Liver (tissue), 9 donors: ENCODE measurements around the gene ATXN1. TPM values are rescaled to one million over a fixed set of nuclear protein-coding genes. Genes with fewer than 3 reads are reported as not detected.

Experiments
- DNase-seq: peaks from one replicate; pipeline ENCODE4 v3.0.0-alpha.2; 2017; ENCODE audit warnings: low spot score
- H3K27ac ChIP-seq, 2 donors: one replicate each; pipeline ENCODE4 v1.7.0; 2013; ENCODE audit warnings: inconsistent platforms in 2 of 2, low read length in 2 of 2, control low read depth in 1 of 2, low read depth in 1 of 2, mild to moderate bottlenecking in 1 of 2
- H3K27me3 ChIP-seq, 4 donors: one replicate each; pipeline versions ENCODE4 v1.6.1 to v1.7.0; 2013; ENCODE audit warnings: low read length in 3 of 4, inconsistent platforms in 1 of 4, mild to moderate bottlenecking in 1 of 4, moderate library complexity in 1 of 4; ENCODE audit not compliant: control insufficient read depth in 4 of 4, insufficient read depth in 4 of 4
- H3K36me3 ChIP-seq, 4 donors: one replicate each; pipeline versions ENCODE4 v1.6.1 to v1.7.0; 2013; ENCODE audit warnings: low read length in 3 of 4, mild to moderate bottlenecking in 3 of 4, low read depth in 1 of 4, moderate library complexity in 1 of 4; ENCODE audit not compliant: control insufficient read depth in 4 of 4, insufficient read depth in 3 of 4
- H3K4me1 ChIP-seq, 4 donors: one replicate each; pipeline versions ENCODE4 v1.6.1 to v1.7.0; 2013; ENCODE audit warnings: low read length in 3 of 4, mild to moderate bottlenecking in 3 of 4, moderate library complexity in 1 of 4; ENCODE audit not compliant: control insufficient read depth in 4 of 4, insufficient read depth in 4 of 4
- H3K4me3 ChIP-seq, 3 donors: one replicate each; pipeline versions ENCODE4 v1.6.1 to v1.7.0; 2013; ENCODE audit warnings: low read length in 3 of 3, control low read depth in 1 of 3, low read depth in 1 of 3, mild to moderate bottlenecking in 1 of 3
- H3K9ac ChIP-seq, 2 donors: one replicate each; pipeline ENCODE4 v1.7.0; 2013; ENCODE audit warnings: low read length in 2 of 2, mild to moderate bottlenecking in 2 of 2, moderate library complexity in 2 of 2, control low read depth in 1 of 2, low read depth in 1 of 2
- H3K9me3 ChIP-seq, 4 donors: one replicate each; pipeline versions ENCODE4 v1.6.1 to v1.7.0; 2013; ENCODE audit warnings: low read length in 3 of 4; ENCODE audit not compliant: control insufficient read depth in 4 of 4
- ATF3 ChIP-seq: IDR thresholded peaks from 2 replicates; pipeline ENCODE4 v1.6.1; 2016; ENCODE audit warnings: antibody characterized with exemption
- EGR1 ChIP-seq, 2 donors: IDR thresholded peaks; 2 replicates each; pipeline ENCODE4 v1.6.1; 2016 to 2018; ENCODE audit warnings: antibody characterized with exemption in 2 of 2, low read depth in 2 of 2
- FOXA1 ChIP-seq: IDR thresholded peaks from 2 replicates; pipeline ENCODE4 v1.6.1; 2016; ENCODE audit warnings: antibody characterized with exemption
- FOXA2 ChIP-seq: IDR thresholded peaks from 2 replicates; pipeline ENCODE4 v1.6.1; 2016; ENCODE audit warnings: antibody characterized with exemption
- GABPA ChIP-seq, 2 donors: IDR thresholded peaks in 1 of 2; conservative IDR thresholded peaks in 1 of 2; 2 replicates each; pipeline ENCODE4 v1.6.1; 2016; ENCODE audit warnings: antibody characterized with exemption in 2 of 2, mild to moderate bottlenecking in 1 of 2, moderate library complexity in 1 of 2
- HNF4G ChIP-seq: IDR thresholded peaks from 2 replicates; pipeline ENCODE4 v1.6.1; 2016; ENCODE audit warnings: antibody characterized with exemption
- JUND ChIP-seq, 2 donors: IDR thresholded peaks; 2 replicates each; pipeline ENCODE4 v1.6.1; 2016; ENCODE audit warnings: antibody characterized with exemption in 2 of 2
- NR2F2 ChIP-seq: IDR thresholded peaks from 2 replicates; pipeline ENCODE4 v1.6.1; 2016; ENCODE audit warnings: antibody characterized with exemption
- RAD21 ChIP-seq, 2 donors: IDR thresholded peaks; 2 replicates each; pipeline ENCODE4 v1.6.1; 2016; ENCODE audit warnings: antibody characterized with exemption in 2 of 2, mild to moderate bottlenecking in 2 of 2
- RXRA ChIP-seq, 2 donors: IDR thresholded peaks; 2 replicates each; pipeline ENCODE4 v1.6.1; 2017 to 2018; ENCODE audit warnings: antibody characterized with exemption in 2 of 2, mild to moderate bottlenecking in 1 of 2
- SP1 ChIP-seq: IDR thresholded peaks from 2 replicates; pipeline ENCODE4 v1.6.1; 2018; ENCODE audit warnings: antibody characterized with exemption, mild to moderate bottlenecking
- TAF1 ChIP-seq: conservative IDR thresholded peaks from 2 replicates; pipeline ENCODE4 v1.6.1; 2016; ENCODE audit warnings: antibody characterized with exemption, mild to moderate bottlenecking
- YY1 ChIP-seq: IDR thresholded peaks from 2 replicates; pipeline ENCODE4 v1.6.1; 2016; ENCODE audit warnings: antibody characterized with exemption, mild to moderate bottlenecking
- ZBTB33 ChIP-seq: IDR thresholded peaks from 2 replicates; pipeline ENCODE4 v1.6.1; 2016; ENCODE audit warnings: antibody characterized with exemption
- WGBS: extraction: QIAGEN DNeasy Blood & Tissue Kit; methylation state at CpG from one replicate; pipeline ENCODE4 v1.1.7; 2013; 5-methylcytosine and 5-hydroxymethylcytosine counted together
- polyA plus RNA-seq, 2 donors: library from polyadenylated mRNA; stranded (reverse) in 1 of 2; unstranded in 1 of 2; fragments of 200-250 nt in 1 of 2; fragments of >200 nt in 1 of 2; fragmentation: Nextera tagmentation in 1 of 2; extraction: Ambion mirVana in 1 of 2; gene quantifications; one replicate each; pipeline versions ENCODE4 v1.2.1 to v1.2.3, GENCODE V29; 2013 to 2015
- total RNA-seq, 2 donors: library from RNA; depleted of rRNA; stranded (reverse); fragments of >200 nt; gene quantifications; one replicate each; pipeline ENCODE4 v1.2.3, GENCODE V29; 2014
- TF ChIP-seq, protein P1 (sequence below): fragments of 150-350 bp; IDR thresholded peaks from 2 replicates; pipeline ENCODE4 v1.5.1; 2017; ENCODE audit warnings: improper control_type of control experiment, low read depth, low read length; ENCODE audit not compliant: missing input control
- TF ChIP-seq, protein P2 (sequence below): IDR thresholded peaks from 2 replicates; pipeline ENCODE4 v1.6.1; 2016; ENCODE audit warnings: antibody characterized with exemption
- TF ChIP-seq, protein P3 (sequence below): IDR thresholded peaks from 2 replicates; pipeline ENCODE4 v1.6.1; 2016; ENCODE audit warnings: antibody characterized with exemption, mild to moderate bottlenecking
- donor health status: healthy.
- donor health status: healthy.
- donor health status: healthy.
- donor health status: healthy.
- donor health status: healthy.

Gene ATXN1
- total and polyA plus RNA-seq, 4 donors: 4.3 to 29.7 (median 8.2) TPM

- no peak overlapping the region for H3K4me3 ChIP-seq
- no peaks in the 10 kb centered on the region for H3K27me3 ChIP-seq
- DNase-seq: no peak
- H3K27ac ChIP-seq: no peak overlapping the region
- peaks cover 2 to 7% (median 5%) of the 10 kb centered on the region in 4 donors for H3K9me3 ChIP-seq
- 90% methylated on average over 6 of the region's 6 CpGs for WGBS
- no peaks in the 10 kb centered on the region for H3K36me3 ChIP-seq
- TF ChIP-seq RAD21 (IDR thresholded peaks at IDR 0.05): no peak
- TF ChIP-seq RXRA (IDR thresholded peaks at IDR 0.05): no peak
- TF ChIP-seq SP1: no peak
- TF ChIP-seq JUND (IDR thresholded peaks at IDR 0.05): no peak
- TF ChIP-seq, protein P1, sequence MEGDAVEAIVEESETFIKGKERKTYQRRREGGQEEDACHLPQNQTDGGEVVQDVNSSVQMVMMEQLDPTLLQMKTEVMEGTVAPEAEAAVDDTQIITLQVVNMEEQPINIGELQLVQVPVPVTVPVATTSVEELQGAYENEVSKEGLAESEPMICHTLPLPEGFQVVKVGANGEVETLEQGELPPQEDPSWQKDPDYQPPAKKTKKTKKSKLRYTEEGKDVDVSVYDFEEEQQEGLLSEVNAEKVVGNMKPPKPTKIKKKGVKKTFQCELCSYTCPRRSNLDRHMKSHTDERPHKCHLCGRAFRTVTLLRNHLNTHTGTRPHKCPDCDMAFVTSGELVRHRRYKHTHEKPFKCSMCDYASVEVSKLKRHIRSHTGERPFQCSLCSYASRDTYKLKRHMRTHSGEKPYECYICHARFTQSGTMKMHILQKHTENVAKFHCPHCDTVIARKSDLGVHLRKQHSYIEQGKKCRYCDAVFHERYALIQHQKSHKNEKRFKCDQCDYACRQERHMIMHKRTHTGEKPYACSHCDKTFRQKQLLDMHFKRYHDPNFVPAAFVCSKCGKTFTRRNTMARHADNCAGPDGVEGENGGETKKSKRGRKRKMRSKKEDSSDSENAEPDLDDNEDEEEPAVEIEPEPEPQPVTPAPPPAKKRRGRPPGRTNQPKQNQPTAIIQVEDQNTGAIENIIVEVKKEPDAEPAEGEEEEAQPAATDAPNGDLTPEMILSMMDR: no peak
- TF ChIP-seq ATF3: no peak
- no peak for TF ChIP-seq EGR1 (IDR thresholded peaks at IDR 0.05; ENCODE audit: low read depth in 2 of 2)
- TF ChIP-seq, protein P2, sequence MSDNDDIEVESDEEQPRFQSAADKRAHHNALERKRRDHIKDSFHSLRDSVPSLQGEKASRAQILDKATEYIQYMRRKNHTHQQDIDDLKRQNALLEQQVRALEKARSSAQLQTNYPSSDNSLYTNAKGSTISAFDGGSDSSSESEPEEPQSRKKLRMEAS: no peak
- no peak for TF ChIP-seq GABPA (IDR thresholded peaks at IDR 0.05 in 1 of 2, conservative IDR thresholded peaks at IDR 0.05 in 1 of 2)
- TF ChIP-seq ZBTB33: no peak
- no peak for TF ChIP-seq NR2F2
- no peak for TF ChIP-seq TAF1
- no peak for TF ChIP-seq HNF4G
- no peak for TF ChIP-seq YY1
- TF ChIP-seq, protein P3, sequence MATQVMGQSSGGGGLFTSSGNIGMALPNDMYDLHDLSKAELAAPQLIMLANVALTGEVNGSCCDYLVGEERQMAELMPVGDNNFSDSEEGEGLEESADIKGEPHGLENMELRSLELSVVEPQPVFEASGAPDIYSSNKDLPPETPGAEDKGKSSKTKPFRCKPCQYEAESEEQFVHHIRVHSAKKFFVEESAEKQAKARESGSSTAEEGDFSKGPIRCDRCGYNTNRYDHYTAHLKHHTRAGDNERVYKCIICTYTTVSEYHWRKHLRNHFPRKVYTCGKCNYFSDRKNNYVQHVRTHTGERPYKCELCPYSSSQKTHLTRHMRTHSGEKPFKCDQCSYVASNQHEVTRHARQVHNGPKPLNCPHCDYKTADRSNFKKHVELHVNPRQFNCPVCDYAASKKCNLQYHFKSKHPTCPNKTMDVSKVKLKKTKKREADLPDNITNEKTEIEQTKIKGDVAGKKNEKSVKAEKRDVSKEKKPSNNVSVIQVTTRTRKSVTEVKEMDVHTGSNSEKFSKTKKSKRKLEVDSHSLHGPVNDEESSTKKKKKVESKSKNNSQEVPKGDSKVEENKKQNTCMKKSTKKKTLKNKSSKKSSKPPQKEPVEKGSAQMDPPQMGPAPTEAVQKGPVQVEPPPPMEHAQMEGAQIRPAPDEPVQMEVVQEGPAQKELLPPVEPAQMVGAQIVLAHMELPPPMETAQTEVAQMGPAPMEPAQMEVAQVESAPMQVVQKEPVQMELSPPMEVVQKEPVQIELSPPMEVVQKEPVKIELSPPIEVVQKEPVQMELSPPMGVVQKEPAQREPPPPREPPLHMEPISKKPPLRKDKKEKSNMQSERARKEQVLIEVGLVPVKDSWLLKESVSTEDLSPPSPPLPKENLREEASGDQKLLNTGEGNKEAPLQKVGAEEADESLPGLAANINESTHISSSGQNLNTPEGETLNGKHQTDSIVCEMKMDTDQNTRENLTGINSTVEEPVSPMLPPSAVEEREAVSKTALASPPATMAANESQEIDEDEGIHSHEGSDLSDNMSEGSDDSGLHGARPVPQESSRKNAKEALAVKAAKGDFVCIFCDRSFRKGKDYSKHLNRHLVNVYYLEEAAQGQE: no peak
- TF ChIP-seq FOXA1: no peak
- H3K9ac ChIP-seq: no peak overlapping the region
- no peaks in the 10 kb centered on the region for H3K4me1 ChIP-seq
Measured at GRCh38 chr6:16807956-16808355, 46.7 kb upstream of the ATXN1 start.

DNA sequence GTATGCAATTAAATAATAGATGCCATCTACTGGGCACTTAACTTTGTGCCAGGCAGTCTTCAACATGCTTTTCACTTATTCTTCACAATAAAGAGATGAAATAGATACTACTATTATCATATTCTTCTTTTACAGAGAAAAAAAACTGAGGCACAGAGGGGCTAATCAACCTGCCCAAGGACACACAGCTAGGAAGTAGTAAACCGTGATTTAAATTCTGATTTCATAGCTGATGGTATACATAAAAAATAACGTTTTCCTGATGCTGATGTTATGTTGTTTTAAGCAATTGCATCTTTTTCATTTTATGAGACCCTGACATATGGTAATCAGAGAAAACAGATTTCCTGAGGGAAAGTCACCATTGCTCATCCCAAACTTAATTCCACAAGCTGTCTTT lies 45.1 kb upstream of the ATXN1 start:
- Histone ChIP-seq H3K36me3 (no peaks in the 10 kb centered on the region), H3K4me1 (no peaks in the 10 kb centered on the region), H3K9ac (no peak overlapping the region), H3K4me3 (no peak overlapping the region), H3K9me3 (peaks cover 0 to 2% (median under 1%) of the 10 kb centered on the region in 4 donors), H3K27me3 (no peaks in the 10 kb centered on the region), H3K27ac (no peak overlapping the region)
- DNase-seq: no peak
- WGBS: 78% methylated on average over 2 of the region's 2 CpGs
- TF ChIP-seq JUND (IDR thresholded peaks at IDR 0.05) (no peak), RAD21 (IDR thresholded peaks at IDR 0.05) (no peak), TAF1 (no peak), GABPA (IDR thresholded peaks at IDR 0.05 in 1 of 2, conservative IDR thresholded peaks at IDR 0.05 in 1 of 2) (no peak), SP1 (no peak), FOXA1 (no peak), HNF4G (no peak), ATF3 (no peak), FOXA2 (no peak)
- TF ChIP-seq, protein P2: no peak
- TF ChIP-seq, protein P1: no peak
- TF ChIP-seq, protein P3: no peak
